Sigmoid colon (tissue), 4 donors: ENCODE data around the gene WFDC2.

Source experiments
- CTCF ChIP-seq, 4 experiments: fragments of 450-650 bp in 3 of 4; fragments of 200-600 bp in 1 of 4; IDR thresholded peaks; one replicate each; pipeline ENCODE4 v1.5.1; 2016 to 2019; ENCODE audit warnings: antibody characterized with exemption in 4 of 4, mild to moderate bottlenecking in 3 of 4, moderate library complexity in 2 of 4
- POLR2A ChIP-seq, 2 donors: fragments of 450-650 bp; IDR thresholded peaks; one replicate each; pipeline ENCODE4 v1.6.1; 2016; ENCODE audit warnings: antibody characterized with exemption in 2 of 2, mild to moderate bottlenecking in 2 of 2, moderate library complexity in 2 of 2
- POLR2AphosphoS5 ChIP-seq, 4 donors: sonication (generic); formaldehyde crosslinking; IDR thresholded peaks; one replicate each; pipeline ENCODE4 v1.6.1; 2017; ENCODE audit warnings: antibody characterized with exemption in 4 of 4

GRCh38 chr20:45489083-45489531, 19.6 kb downstream of the WFDC2 start:
- TF ChIP-seq CTCF (IDR thresholded peaks at IDR 0.05) (no peak), POLR2AphosphoS5 (IDR thresholded peaks at IDR 0.05) (no peak), POLR2A (IDR thresholded peaks at IDR 0.05) (no peak)
